Fibroblast of skin of back (primary cell): Measurements from ENCODE around the gene IL17RE. TPM values are rescaled to one million over a fixed set of nuclear protein-coding genes. Genes with fewer than 3 reads are reported as not detected.
A peak's percentile ranks its signal among the peaks of the same experiment; 100 is the strongest.
"Not testable (repeated sequence)": the region's sequence is repeated elsewhere in the genome, so short reads cannot be mapped to it uniquely, and the experiment has no call there.

Source experiments
- DNase-seq: peaks from one replicate; pipeline ENCODE4 v3.0.0-alpha.2; 2013
- polyA plus RNA-seq, 2 experiments: library from polyadenylated mRNA; unstranded; fragments of 120-200 nt; gene quantifications; one replicate each; pipeline ENCODE4 v1.2.1, GENCODE V29; 2013; ENCODE audit not compliant: insufficient read length in 2 of 2

Gene IL17RE
- polyA plus RNA-seq (2013, experiment 1 of 2; ENCODE audit: insufficient read length): 6.3 TPM
- polyA plus RNA-seq (2013, experiment 2 of 2; ENCODE audit: insufficient read length): 3.8 TPM

GRCh38 chr3:9902372-9903237 lies at the start of gene IL17RE:
IL17RE (plus strand) TSS chr3:9902848; CDS start chr3:9902933, 85 bp downstream.
- peak; percentile 26 for DNase-seq

GRCh38 chr3:9854291-9854940 lies 48.2 kb upstream of the IL17RE start:
- not testable (repeated sequence) for DNase-seq

GRCh38 chr3:9855594-9855993 lies 47.1 kb upstream of the IL17RE start:
- no peak for DNase-seq

- DNase-seq: no peak
Observed at GRCh38 chr3:9859530-9860025, 43.1 kb upstream of the IL17RE start.

GRCh38 chr3:9861201-9861600 lies 41.4 kb upstream of the IL17RE start:
- DNase-seq: no peak

- no peak for DNase-seq
Observed at GRCh38 chr3:9861626-9862130, 41.0 kb upstream of the IL17RE start.

GRCh38 chr3:9862391-9863057 lies 40.1 kb upstream of the IL17RE start:
- peak; percentile 49 for DNase-seq

- DNase-seq: no peak
Observed at GRCh38 chr3:9863058-9863772, 39.4 kb upstream of the IL17RE start.

- DNase-seq: peak; percentile 38
Observed at GRCh38 chr3:9864200-9864927, 38.3 kb upstream of the IL17RE start.

- not testable (repeated sequence) for DNase-seq
Observed at GRCh38 chr3:9865125-9865637, 37.5 kb upstream of the IL17RE start.

GRCh38 chr3:9866639-9867038 lies 36.0 kb upstream of the IL17RE start:
- no peak for DNase-seq

GRCh38 chr3:9867106-9867505 lies 35.5 kb upstream of the IL17RE start:
- DNase-seq: no peak

- no peak for DNase-seq
Observed at GRCh38 chr3:9869955-9870354, 32.7 kb upstream of the IL17RE start.

- peak; percentile 78 for DNase-seq
Observed at GRCh38 chr3:9870978-9871377, 31.7 kb upstream of the IL17RE start.

- not testable (repeated sequence) for DNase-seq
Observed at GRCh38 chr3:9872067-9872466, 30.6 kb upstream of the IL17RE start.

GRCh38 chr3:9875448-9875847 lies 27.2 kb upstream of the IL17RE start:
- no peak for DNase-seq

- DNase-seq: not testable (repeated sequence)
Observed at GRCh38 chr3:9876255-9876654, 26.4 kb upstream of the IL17RE start.

GRCh38 chr3:9876991-9877390 lies 25.7 kb upstream of the IL17RE start:
- no peak for DNase-seq

- no peak for DNase-seq
Observed at GRCh38 chr3:9878700-9879099, 23.9 kb upstream of the IL17RE start.

GRCh38 chr3:9879830-9880549 lies 22.7 kb upstream of the IL17RE start, which contains the start of gene CIDEC:
CIDEC (minus strand) TSS chr3:9880253; CDS start chr3:9878486, 1,767 bp downstream.
- no peak for DNase-seq
